Suprapubic skin (tissue), 4 donors: ENCODE results near the gene PCBD2. TPM values are rescaled to one million over a fixed set of nuclear protein-coding genes. Genes with fewer than 3 reads are reported as not detected.
"Not testable (repeated sequence)": the region's sequence is repeated elsewhere in the genome, so short reads cannot be mapped to it uniquely, and the experiment has no call there.

Source experiments
- DNase-seq, 2 donors: peaks; one replicate each; pipeline ENCODE4 v3.0.0-alpha.2; 2019; ENCODE audit warnings: low spot score in 2 of 2
- H3K27ac ChIP-seq: fragments of 200-600 bp; sonication (generic); one replicate; pipeline ENCODE4 v1.5.1; 2019
- H3K27me3 ChIP-seq: fragments of 200-600 bp; sonication (generic); one replicate; pipeline ENCODE4 v1.5.1; 2019
- H3K36me3 ChIP-seq: fragments of 200-600 bp; sonication (generic); one replicate; pipeline ENCODE4 v1.5.1; 2019
- H3K4me1 ChIP-seq: fragments of 200-600 bp; sonication (generic); one replicate; pipeline ENCODE4 v1.5.1; 2019
- H3K4me3 ChIP-seq: fragments of 200-600 bp; sonication (generic); one replicate; pipeline ENCODE4 v1.5.1; 2019; ENCODE audit warnings: mild to moderate bottlenecking
- H3K9me3 ChIP-seq: fragments of 200-600 bp; sonication (generic); one replicate; pipeline ENCODE4 v1.5.1; 2019
- EP300 ChIP-seq: sonication (generic); formaldehyde crosslinking; IDR thresholded peaks from one replicate; pipeline ENCODE4 v1.6.1; 2017; ENCODE audit warnings: antibody characterized with exemption
- POLR2A ChIP-seq, 2 donors: fragments of 450-650 bp; IDR thresholded peaks; one replicate each; pipeline ENCODE4 v1.6.1; 2017; ENCODE audit warnings: antibody characterized with exemption in 2 of 2, mild to moderate bottlenecking in 2 of 2, moderate library complexity in 2 of 2
- POLR2AphosphoS5 ChIP-seq, 3 donors: sonication (generic); formaldehyde crosslinking; IDR thresholded peaks; one replicate each; pipeline ENCODE4 v1.6.1; 2017; ENCODE audit warnings: antibody characterized with exemption in 3 of 3
- WGBS: methylation state at CpG from one replicate; pipeline ENCODE4 v1.1.5; 2018; 5-methylcytosine and 5-hydroxymethylcytosine counted together
- total RNA-seq, 4 donors: library from RNA; depleted of rRNA; stranded (reverse); fragments of >200 nt; gene quantifications; one replicate each; pipeline ENCODE4 v1.1.0, GENCODE V29; 2016
- TF ChIP-seq, protein P1 (sequence below), 2 donors: fragments of 200-600 bp in 1 of 2; fragments of 450-650 bp in 1 of 2; sonication (generic) in 1 of 2; IDR thresholded peaks; one replicate each; pipeline ENCODE4 v1.5.1; 2016 to 2019; ENCODE audit warnings: antibody characterized with exemption in 2 of 2, mild to moderate bottlenecking in 1 of 2, moderate library complexity in 1 of 2

PCBD2 gene
- total RNA-seq, 4 donors from 2014 or later = 8.2 to 13.4 (median 9.1) TPM

DNA sequence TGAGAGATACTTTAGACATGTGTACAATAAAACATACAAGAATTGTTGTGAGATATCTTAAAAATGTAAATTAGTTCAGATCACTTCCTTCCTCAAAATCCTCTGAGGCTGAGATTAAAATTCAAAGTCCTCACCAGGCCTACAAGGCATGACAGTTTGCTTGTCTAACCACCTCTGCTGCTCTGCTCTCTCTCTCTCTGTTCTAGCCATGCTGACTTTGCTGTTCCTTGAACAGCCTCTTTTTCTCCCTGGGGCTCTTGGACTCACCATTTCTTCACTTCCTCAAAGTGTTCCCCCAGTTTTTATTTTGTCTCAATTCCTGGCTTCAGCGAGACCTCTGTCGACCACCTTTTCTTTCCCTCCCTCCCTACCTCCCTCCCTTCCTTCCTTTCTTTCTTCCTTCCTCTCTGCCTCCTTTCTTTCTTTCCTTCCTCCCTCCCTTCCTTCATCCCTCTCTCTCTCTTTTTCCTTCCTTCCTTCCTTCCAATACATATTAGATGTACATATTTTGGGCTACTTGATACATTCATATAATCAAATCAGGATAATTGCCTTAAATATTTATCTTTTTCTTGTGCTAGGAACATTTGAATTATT, 89.7 kb downstream of the PCBD2 start:
- DNase-seq = no peak
- no peaks in the 10 kb centered on the region for H3K4me1 ChIP-seq
- H3K36me3 ChIP-seq = no peaks in the 10 kb centered on the region
- TF ChIP-seq EP300 (no peak), POLR2AphosphoS5 (IDR thresholded peaks at IDR 0.05) (no peak), POLR2A (IDR thresholded peaks at IDR 0.05) (no peak)
- TF ChIP-seq, protein P1, sequence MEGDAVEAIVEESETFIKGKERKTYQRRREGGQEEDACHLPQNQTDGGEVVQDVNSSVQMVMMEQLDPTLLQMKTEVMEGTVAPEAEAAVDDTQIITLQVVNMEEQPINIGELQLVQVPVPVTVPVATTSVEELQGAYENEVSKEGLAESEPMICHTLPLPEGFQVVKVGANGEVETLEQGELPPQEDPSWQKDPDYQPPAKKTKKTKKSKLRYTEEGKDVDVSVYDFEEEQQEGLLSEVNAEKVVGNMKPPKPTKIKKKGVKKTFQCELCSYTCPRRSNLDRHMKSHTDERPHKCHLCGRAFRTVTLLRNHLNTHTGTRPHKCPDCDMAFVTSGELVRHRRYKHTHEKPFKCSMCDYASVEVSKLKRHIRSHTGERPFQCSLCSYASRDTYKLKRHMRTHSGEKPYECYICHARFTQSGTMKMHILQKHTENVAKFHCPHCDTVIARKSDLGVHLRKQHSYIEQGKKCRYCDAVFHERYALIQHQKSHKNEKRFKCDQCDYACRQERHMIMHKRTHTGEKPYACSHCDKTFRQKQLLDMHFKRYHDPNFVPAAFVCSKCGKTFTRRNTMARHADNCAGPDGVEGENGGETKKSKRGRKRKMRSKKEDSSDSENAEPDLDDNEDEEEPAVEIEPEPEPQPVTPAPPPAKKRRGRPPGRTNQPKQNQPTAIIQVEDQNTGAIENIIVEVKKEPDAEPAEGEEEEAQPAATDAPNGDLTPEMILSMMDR (IDR thresholded peaks at IDR 0.05) = no peak
- H3K27ac ChIP-seq = no peak overlapping the region
- no peaks in the 10 kb centered on the region for H3K27me3 ChIP-seq
- no peak overlapping the region for H3K4me3 ChIP-seq
- no peaks in the 10 kb centered on the region for H3K9me3 ChIP-seq
- WGBS = 65% methylated on average over 2 of the region's 2 CpGs

DNA sequence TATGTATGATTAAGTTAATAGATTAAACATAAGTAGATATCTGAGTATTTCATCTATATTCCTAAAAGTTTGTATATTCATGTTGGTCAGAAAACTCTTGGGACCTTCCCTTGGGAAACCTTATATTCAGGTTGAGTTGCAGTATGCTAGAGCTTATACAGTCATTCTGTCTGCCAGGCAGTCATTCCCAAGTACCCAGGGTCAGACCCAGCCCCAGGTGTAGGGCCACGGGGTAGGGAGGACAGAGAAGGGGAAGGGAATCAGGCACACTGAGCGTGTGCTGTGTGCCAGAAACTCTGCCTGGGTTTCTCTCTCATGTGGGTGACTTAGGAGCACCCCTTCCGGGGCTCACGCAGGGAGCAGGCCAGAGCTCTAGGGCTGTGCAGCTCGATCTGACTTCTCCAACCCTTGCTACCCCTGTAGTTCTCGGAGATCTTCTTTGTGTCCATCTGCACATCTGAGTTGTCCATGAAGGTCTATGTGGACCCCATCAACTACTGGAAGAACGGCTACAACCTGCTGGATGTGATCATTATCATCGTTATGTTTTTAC, 91.0 kb downstream of the PCBD2 start:
- no peak for DNase-seq
- no peaks in the 10 kb centered on the region for H3K9me3 ChIP-seq
- no peak overlapping the region for H3K27ac ChIP-seq
- TF ChIP-seq EP300 (no peak), POLR2A (IDR thresholded peaks at IDR 0.05) (no peak), POLR2AphosphoS5 (IDR thresholded peaks at IDR 0.05) (no peak)
- TF ChIP-seq, protein P1 (IDR thresholded peaks at IDR 0.05) = no peak
- no peaks in the 10 kb centered on the region for H3K27me3 ChIP-seq
- 93% methylated on average over 7 of the region's 8 CpGs for WGBS
- H3K4me3 ChIP-seq = no peak overlapping the region
- H3K36me3 ChIP-seq = no peaks in the 10 kb centered on the region
- H3K4me1 ChIP-seq = no peaks in the 10 kb centered on the region

DNA sequence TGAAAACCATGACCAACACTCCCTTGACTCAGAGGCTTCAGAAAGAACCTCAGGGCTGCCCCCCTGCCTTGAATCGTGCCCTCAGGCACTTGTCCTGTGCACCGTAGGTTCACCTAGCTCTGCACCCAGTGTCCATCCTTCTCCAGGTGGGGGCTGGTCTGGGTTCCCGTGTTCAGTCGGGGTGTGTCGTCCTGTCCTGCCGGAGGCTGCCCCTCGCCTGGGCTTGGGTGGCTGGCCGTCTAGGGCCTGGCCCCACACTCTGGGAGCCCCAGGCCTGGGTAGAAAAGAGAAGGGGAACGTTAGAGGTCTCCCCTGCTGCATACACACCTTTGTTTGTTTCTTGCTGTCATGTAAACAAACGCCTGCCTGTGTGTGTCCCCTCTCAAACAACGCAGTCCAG, 92.1 kb downstream of the PCBD2 start:
- Histone ChIP-seq H3K36me3 (no peaks in the 10 kb centered on the region), H3K9me3 (no peaks in the 10 kb centered on the region), H3K27me3 (no peaks in the 10 kb centered on the region), H3K27ac (no peak overlapping the region), H3K4me3 (no peak overlapping the region), H3K4me1 (no peaks in the 10 kb centered on the region)
- WGBS = 78% methylated on average over 11 of the region's 11 CpGs
- DNase-seq = no peak
- TF ChIP-seq EP300 (no peak), POLR2A (IDR thresholded peaks at IDR 0.05) (no peak), POLR2AphosphoS5 (IDR thresholded peaks at IDR 0.05) (no peak)
- TF ChIP-seq, protein P1 (IDR thresholded peaks at IDR 0.05) = no peak

DNA sequence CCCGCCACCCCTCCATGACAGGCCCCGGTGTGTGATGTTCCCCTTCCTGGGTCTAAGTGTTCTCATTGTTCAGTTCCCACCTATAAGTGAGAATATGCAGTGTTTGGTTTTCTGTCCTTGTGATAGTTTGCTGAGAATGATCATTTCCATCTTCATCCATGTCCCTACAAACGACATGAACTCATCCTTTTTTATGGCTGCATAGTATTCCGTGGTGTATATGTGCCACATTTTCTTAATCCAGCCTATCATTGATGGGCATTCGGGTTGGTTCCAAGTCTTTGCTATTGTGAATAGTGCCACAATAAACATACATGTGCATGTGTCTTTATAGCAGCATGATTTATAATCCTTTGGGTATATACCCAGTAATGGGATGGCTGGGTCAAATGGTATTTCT, 93.1 kb downstream of the PCBD2 start:
- not testable (repeated sequence) for H3K36me3 ChIP-seq, H3K27ac ChIP-seq, H3K4me1 ChIP-seq, H3K9me3 ChIP-seq, H3K4me3 ChIP-seq, DNase-seq, H3K27me3 ChIP-seq
- WGBS = 97% methylated on average over 5 of the region's 5 CpGs

DNA sequence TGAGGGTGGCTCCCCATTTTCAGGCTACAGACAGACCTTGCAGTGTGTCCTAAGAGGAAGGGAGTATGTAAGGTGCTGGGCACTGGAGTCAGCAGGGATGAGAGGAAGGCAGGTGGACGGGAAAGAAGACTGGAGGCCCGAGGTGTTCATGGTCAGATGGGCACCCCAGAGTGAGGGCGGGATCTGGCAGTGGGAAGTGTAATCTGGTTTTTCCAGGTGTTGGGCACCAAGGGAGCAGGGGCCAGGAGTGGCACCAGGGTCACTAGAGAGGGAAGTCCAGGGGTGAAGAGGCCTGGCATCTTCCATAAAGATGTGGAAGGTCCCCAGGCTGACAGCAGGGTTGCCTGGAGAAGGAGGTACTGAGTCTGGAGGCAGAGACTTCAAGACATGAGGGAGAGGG, 99.4 kb downstream of the PCBD2 start:
- no peak overlapping the region for H3K27ac ChIP-seq
- H3K9me3 ChIP-seq = no peaks in the 10 kb centered on the region
- H3K4me1 ChIP-seq = no peaks in the 10 kb centered on the region
- no peak for TF ChIP-seq POLR2A (IDR thresholded peaks at IDR 0.05)
- no peak for TF ChIP-seq EP300
- TF ChIP-seq, protein P1 (IDR thresholded peaks at IDR 0.05) = no peak
- TF ChIP-seq POLR2AphosphoS5 (IDR thresholded peaks at IDR 0.05) = no peak
- H3K27me3 ChIP-seq = no peaks in the 10 kb centered on the region
- no peaks in the 10 kb centered on the region for H3K36me3 ChIP-seq
- peak in 1 of 2 donors; percentile 37 for DNase-seq
- H3K4me3 ChIP-seq = no peak overlapping the region
- WGBS = 96% methylated on average over 3 of the region's 3 CpGs

DNA sequence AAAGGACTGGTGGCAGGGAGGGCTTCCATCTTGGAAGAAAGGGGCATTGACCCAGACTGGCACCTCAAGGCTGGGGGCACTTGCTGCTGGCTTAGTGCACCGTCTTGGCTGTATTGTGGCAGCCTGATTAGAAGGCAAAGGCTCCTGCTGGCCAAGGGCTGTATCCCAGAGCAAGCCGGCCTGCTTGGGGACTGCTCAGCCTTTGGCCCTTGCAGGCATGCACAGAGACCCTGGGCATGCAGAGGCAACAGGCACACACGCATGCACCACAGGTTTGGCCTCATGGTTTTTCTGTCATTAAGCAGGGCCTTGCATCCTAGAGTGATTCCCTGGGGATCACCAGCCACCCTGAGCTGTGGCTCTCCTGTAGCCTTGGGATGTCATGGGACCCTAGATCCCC, 100.1 kb downstream of the PCBD2 start:
- no peak overlapping the region for H3K4me3 ChIP-seq
- WGBS = 100% methylated on average over 1 of the region's 3 CpGs
- TF ChIP-seq EP300 (no peak), POLR2AphosphoS5 (IDR thresholded peaks at IDR 0.05) (no peak), POLR2A (IDR thresholded peaks at IDR 0.05) (no peak)
- TF ChIP-seq, protein P1 (IDR thresholded peaks at IDR 0.05) = no peak

More for the DNA sequence above, 100.1 kb downstream of the PCBD2 start:
- H3K4me1 ChIP-seq = no peaks in the 10 kb centered on the region
- no peaks in the 10 kb centered on the region for H3K36me3 ChIP-seq
- no peak for DNase-seq
- no peaks in the 10 kb centered on the region for H3K27me3 ChIP-seq
- H3K27ac ChIP-seq = no peak overlapping the region
- no peaks in the 10 kb centered on the region for H3K9me3 ChIP-seq
